Activated CD8-positive, alpha-beta T cell treated with anti-CD3 and anti-CD28 coated beads for 36 hours (primary cell): ENCODE results near the gene MIGA1. TPM values are rescaled to one million over a fixed set of nuclear protein-coding genes. Genes with fewer than 3 reads are reported as not detected.

Experiments
- ATAC-seq: fragments of 200-7000 bp; cut with Tn5 transposase; one replicate; pipeline ENCODE4 v1.10.0; 2021; ENCODE audit warnings: mild to moderate bottlenecking, moderate library complexity
- CTCF ChIA-PET: fragments of 350-600 bp; sonication (Branson Sonifier 250); formaldehyde crosslinking; loops from one replicate; lab custom pipeline; 2021; ENCODE audit warnings: antibody characterized with exemption; lab: Charles Lee
- POLR2A ChIA-PET: fragments of 350-600 bp; sonication (Branson Sonifier 250); formaldehyde crosslinking; loops from one replicate; lab custom pipeline; 2021; ENCODE audit warnings: antibody characterized with exemption; lab: Charles Lee
- DNase-seq: peaks from one replicate; pipeline ENCODE4 v3.0.0-alpha.2; 2020
- H3K27ac Mint-ChIP-seq: one replicate; pipeline ENCODE4 v1.8.0; 2021; ENCODE audit warnings: mild to moderate bottlenecking, mixed read lengths
- H3K27me3 Mint-ChIP-seq: one replicate; pipeline ENCODE4 v1.8.0; 2021; ENCODE audit warnings: mixed read lengths
- H3K36me3 Mint-ChIP-seq: one replicate; pipeline ENCODE4 v1.8.0; 2021; ENCODE audit warnings: low read depth, mixed read lengths
- H3K4me1 Mint-ChIP-seq: one replicate; pipeline ENCODE4 v1.8.0; 2021; ENCODE audit warnings: low read depth, mixed read lengths
- H3K4me3 Mint-ChIP-seq: one replicate; pipeline ENCODE4 v1.8.0; 2021; ENCODE audit warnings: mild to moderate bottlenecking, moderate library complexity, mixed read lengths
- H3K9me3 Mint-ChIP-seq: one replicate; pipeline ENCODE4 v1.8.0; 2021; ENCODE audit warnings: mixed read lengths
- CTCF ChIP-seq: fragments of 200-600 bp; IDR thresholded peaks from one replicate; pipeline ENCODE4 v1.8.0; 2022; ENCODE audit warnings: antibody characterized with exemption, mild to moderate bottlenecking
- intact Hi-C: fragments of 100-400 bp; cut with micrococcal nuclease; formaldehyde crosslinking; loops from one replicate; pipeline ENCODE4 v1.10.0; 2022
- total RNA-seq, 2 experiments: library from RNA; stranded (reverse); gene quantifications; one replicate each; pipeline ENCODE4 v1.2.3, GENCODE V29; 2021

The MIGA1 gene
- total RNA-seq: 1 to 10 TPM; 8.5 to 9.7 TPM

DNA sequence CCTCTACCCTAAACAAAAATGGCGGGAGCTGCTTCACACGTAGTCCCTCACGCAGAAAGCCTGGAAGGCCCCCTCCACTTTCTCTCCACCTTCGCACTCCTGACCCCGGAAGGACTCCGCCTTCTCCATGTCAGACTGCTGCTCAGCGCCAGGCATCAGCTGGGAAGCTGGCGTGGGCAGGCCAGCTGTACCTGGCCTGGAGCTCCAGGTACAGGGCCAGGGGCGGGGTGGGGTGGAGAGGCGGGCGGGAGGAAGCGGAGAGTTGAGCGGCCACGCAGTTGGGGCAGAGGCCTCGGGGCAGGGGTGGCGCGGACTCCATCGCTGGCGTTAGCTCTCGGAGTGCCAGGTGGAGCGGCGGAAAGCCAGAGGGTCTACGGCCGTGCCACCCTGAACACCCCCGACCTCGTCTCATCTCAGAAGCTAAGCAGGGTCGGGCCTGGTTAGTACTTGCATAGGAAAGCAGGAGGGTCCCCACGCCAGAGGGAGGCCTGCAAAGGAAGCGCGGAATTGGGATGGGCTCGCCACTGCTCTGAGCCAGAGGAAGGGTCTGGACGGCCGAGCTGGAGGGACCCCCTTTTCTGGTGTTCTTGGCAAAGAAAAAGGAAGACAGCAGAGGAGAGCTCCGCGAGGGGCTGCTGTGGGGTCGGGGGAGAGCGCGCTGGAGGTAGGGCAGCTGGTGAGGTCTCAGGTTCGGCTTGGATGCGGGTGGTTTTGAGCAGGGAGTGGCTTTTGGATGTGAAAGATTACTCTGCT, at the start of gene MIGA1:
Gene MIGA1, plus strand, starts transcription at position 121 of the 753 bp plus-strand sequence. CDS start 3,604 bp downstream, outside the sequence.
- Mint-ChIP-seq H3K4me1 (peaks cover 35% of the 10 kb centered on the region), H3K4me3 (peak within 1 kb of the TSS; percentile 98), H3K27ac (peak within 1 kb of the TSS; percentile 93), H3K9me3 (peaks cover 2% of the 10 kb centered on the region), H3K27me3 (no peaks in the 10 kb centered on the region), H3K36me3 (peaks cover 12% of the 10 kb centered on the region)
- ChIA-PET POLR2A (interaction anchor here (0.8 to 2.0 kb wide), 8 partner anchors 10 to 329 kb away, joined by 3 to 9 read pairs (median 4); partner anchors contain the start of genes DNAJB4, FUBP1 and ZZZ3), CTCF (interaction anchor here (1.0 to 1.4 kb wide), 5 partner anchors 23 to 199 kb away, joined by 3 to 5 read pairs (median 3); partner anchors contain the start of gene FUBP1)
- DNase-seq (peak; percentile 91), ATAC-seq (peak; percentile 98)
- intact Hi-C loops: no loop called here
- no peak for TF ChIP-seq CTCF

DNA sequence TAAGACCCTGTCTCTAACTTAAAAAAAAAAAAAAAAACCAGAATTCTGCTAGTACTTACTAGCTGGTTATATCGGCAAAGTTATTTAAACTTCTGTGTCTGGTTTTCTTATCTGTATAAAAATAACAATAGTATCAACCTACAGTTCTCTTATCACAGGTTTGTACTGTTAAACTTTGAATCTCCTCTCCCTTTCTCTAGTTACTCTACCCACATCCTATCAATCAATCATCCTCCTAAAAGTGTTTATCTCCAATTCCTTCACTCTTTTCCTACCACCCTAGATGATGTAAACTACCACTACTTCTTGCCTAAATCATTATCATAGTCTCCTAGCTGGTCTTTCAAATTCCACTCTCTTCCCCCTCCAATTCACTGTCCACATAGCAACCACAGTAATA, 47.4 kb upstream of the MIGA1 start:
- CTCF ChIA-PET: no interaction called here
- H3K4me1 Mint-ChIP-seq: no peaks in the 10 kb centered on the region
- H3K9me3 Mint-ChIP-seq: no peaks in the 10 kb centered on the region
- no peak for ATAC-seq
- POLR2A ChIA-PET: interaction anchor here (1.0 kb wide), 1 partner anchor 12 kb away, joined by 4 read pairs; no protein-coding TSS in a partner anchor
- peaks cover 14% of the 10 kb centered on the region for H3K36me3 Mint-ChIP-seq
- no peak for DNase-seq
- no peak for TF ChIP-seq CTCF
- H3K27ac Mint-ChIP-seq: no peak overlapping the region
- H3K27me3 Mint-ChIP-seq: no peaks in the 10 kb centered on the region
- no peak overlapping the region for H3K4me3 Mint-ChIP-seq
- intact Hi-C loops: no loop called here

- intact Hi-C loops: no loop called here
- Mint-ChIP-seq H3K9me3 (no peaks in the 10 kb centered on the region), H3K36me3 (peaks cover 8% of the 10 kb centered on the region), H3K4me3 (no peak overlapping the region), H3K27me3 (no peaks in the 10 kb centered on the region), H3K4me1 (peaks cover 8% of the 10 kb centered on the region), H3K27ac (no peak overlapping the region)
- ChIA-PET CTCF (interaction anchor here (1.0 kb wide), 1 partner anchor 8 kb away, joined by 4 read pairs; no protein-coding TSS in a partner anchor), POLR2A (interaction anchor here (0.7 kb wide), 1 partner anchor 171 kb away, joined by 3 read pairs; no protein-coding TSS in a partner anchor)
- ATAC-seq (no peak), DNase-seq (no peak)
- TF ChIP-seq CTCF: no peak
These were observed 40.2 kb upstream of the MIGA1 start for GRCh38 chr1:77739235-77739634.

- CTCF ChIA-PET: no interaction called here
- Mint-ChIP-seq H3K4me3 (no peak overlapping the region), H3K27ac (no peak overlapping the region), H3K36me3 (peaks cover 12% of the 10 kb centered on the region), H3K9me3 (no peaks in the 10 kb centered on the region), H3K4me1 (peaks cover 21% of the 10 kb centered on the region), H3K27me3 (no peaks in the 10 kb centered on the region)
- no peak for DNase-seq
- no peak for ATAC-seq
- POLR2A ChIA-PET: no interaction called here
- TF ChIP-seq CTCF: no peak
- intact Hi-C loops: no loop called here
These were observed 38.1 kb upstream of the MIGA1 start for GRCh38 chr1:77741316-77741715.

DNA sequence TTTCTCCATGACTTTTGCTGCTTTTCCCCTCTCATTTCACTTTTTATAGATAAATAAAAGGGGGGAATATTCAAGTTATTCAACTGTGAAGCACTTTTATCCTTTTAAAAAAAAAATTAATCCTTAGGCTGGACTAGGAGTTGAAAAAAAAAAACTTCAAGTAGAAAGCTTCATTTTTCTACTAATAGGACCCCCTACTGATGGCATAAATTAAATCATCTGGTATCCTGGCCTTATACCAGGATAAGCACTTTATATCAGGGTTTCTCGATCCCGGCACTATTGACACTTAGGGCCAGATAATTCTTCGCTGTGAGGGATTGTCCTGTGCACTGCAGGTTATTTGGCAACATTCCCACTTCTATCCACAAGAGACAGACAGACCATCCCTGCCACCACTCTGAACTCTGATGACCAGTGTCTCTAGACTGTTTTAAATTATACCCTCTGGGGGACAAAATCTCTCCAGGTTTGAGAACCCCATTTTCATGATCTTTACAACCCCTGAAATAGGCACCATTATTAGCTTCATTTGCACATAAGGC, 37.4 kb upstream of the MIGA1 start:
- ATAC-seq (no peak), DNase-seq (no peak)
- Mint-ChIP-seq H3K27ac (no peak overlapping the region), H3K36me3 (peaks cover 12% of the 10 kb centered on the region), H3K27me3 (no peaks in the 10 kb centered on the region), H3K4me1 (peaks cover 24% of the 10 kb centered on the region), H3K4me3 (no peak overlapping the region), H3K9me3 (no peaks in the 10 kb centered on the region)
- ChIA-PET POLR2A (no interaction called here), CTCF (no interaction called here)
- no peak for TF ChIP-seq CTCF
- intact Hi-C loops: no loop called here
